SU-DHL-6 (cell line): Measurements from ENCODE around the gene DIPK1A.

Experiments
- CTCF ChIP-seq: fragments of 200-600 bp; sonication (generic); IDR thresholded peaks from one replicate; pipeline ENCODE4 v1.5.1; 2017; ENCODE audit warnings: antibody characterized with exemption, mild to moderate bottlenecking, low read length, moderate library complexity; ENCODE audit not compliant: insufficient read depth, poor library complexity, severe bottlenecking
- EZH2phosphoT487 ChIP-seq: fragments of 200-600 bp; sonication (generic), shearing (Covaris generic); conservative IDR thresholded peaks from 2 replicates; pipeline ENCODE4 v1.6.1; 2018; ENCODE audit warnings: mild to moderate bottlenecking, antibody characterized with exemption, low read length, moderate library complexity, mixed read lengths

- TF ChIP-seq CTCF (no peak), EZH2phosphoT487 (no peak)
Observed at GRCh38 chr1:92845908-92846307, 115.4 kb downstream of the DIPK1A start.
